NCI-H2081 (cell line): ENCODE measurements around the gene PLPPR3.
"Not testable (repeated sequence)": the region's sequence is repeated elsewhere in the genome, so short reads cannot be mapped to it uniquely, and the experiment has no call there.

Source experiments
- DNase-seq, 2 experiments: peaks; one replicate each; lab custom pipeline; 2025; lab: John Stamatoyannopoulos, UW

Gene PLPPR3

DNA sequence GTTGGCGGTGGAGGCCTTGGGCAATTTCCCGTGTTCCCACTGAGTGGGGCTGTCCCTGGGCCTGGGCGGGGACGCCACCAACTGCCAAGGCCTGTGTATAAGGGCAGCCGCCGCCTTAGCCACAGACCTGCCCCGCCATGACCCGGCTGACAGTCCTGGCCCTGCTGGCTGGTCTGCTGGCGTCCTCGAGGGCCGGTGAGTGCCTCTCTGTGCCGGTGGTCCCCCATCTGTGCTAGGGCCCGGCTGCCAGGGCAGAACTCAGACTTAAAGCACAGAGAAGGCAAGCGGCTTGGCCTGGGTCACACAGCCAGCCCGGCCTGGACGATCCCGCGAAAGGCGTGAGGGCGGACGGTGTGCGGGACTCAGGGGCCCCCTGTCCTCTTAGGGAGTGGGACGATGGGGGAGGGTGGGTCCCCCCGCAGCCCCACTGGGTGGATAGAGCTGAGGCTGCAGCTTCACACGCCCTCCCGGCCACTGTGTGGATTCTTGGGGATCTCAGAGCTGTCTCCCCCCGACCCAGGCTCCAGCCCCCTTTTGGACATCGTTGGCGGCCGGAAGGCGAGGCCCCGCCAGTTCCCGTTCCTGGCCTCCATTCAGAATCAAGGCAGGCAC is 6.1 kb upstream of the PLPPR3 start, which contains the start of gene AZU1:
Gene AZU1, plus strand, starts transcription at position 128 of the 612 bp plus-strand sequence. Its CDS starts 10 bp downstream, at position 138.
- no peak for DNase-seq

DNA sequence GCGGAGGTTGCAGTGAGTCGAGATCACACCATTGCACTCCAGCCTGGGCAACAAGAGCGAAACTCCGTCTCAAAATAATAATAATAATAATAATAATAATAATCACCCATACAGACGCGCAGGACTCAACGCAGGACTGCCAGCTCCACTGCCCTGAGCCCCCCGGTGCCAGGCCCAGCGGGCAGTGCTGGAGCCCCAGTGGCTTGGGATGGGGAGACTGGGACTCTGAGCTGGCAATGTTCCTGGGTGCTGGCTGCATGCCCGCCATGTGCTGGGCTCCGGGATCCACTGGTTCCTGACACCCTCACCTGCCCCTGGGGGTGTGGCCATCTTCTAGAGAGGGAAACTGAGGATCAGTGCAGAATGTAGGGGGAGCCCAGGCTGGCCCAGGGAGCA is 5.6 kb upstream of the PLPPR3 start:
- DNase-seq: no peak

DNA sequence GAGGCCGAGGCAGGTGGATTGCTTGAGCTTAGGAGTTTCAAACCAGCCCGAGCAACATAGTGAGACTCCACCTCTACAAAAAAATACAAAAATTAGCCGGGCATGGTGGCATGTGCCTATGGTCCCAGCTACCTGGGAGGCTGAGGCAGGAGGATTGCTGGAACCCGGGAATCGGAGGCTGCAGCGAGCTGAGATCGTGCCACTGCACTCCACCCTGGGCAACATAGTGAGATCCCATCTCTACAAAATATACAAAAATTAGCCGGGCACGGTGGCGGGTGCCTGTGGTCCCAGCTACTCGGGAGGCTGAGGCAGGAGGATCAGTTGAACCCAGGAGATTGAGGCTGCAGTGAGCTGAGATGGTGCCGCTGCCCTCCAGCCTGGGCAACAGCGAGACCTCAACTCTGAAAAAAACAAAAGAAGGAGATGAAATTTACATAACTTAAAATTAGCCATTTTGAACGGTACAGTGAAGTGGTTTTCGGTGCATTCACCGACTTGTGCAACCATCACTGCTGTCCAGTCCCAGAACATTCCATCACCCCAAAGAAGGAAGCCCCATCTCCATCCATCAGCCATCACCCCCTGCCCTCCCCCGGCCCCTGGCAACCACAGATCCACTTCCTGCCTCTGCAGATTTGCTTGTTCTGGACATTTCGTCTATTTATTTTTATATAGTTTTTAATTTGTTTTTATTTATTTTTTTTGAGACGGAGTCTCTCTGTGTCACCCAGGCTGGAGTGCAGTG is 4.3 kb upstream of the PLPPR3 start:
- no peak for DNase-seq

DNA sequence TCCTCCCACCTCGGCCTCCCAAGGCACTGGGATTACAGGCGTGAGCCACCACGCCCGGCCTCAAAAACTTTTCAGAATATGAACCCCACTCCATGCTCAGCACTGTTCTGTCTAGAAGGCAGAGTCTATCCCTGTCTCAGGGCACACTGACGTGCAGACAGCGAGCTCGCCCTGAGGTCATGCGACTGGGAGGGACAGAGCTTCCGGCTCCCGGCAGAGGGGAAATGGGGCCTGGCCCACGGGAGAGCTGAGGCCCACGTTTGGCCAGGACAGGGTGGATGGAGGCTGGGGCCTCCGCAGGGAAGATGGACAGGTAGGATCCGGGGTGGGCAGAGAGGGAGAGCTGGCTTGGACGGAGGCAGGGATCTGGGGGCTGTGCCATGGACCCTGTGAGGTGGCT is 3.1 kb upstream of the PLPPR3 start:
- DNase-seq: no peak

DNA sequence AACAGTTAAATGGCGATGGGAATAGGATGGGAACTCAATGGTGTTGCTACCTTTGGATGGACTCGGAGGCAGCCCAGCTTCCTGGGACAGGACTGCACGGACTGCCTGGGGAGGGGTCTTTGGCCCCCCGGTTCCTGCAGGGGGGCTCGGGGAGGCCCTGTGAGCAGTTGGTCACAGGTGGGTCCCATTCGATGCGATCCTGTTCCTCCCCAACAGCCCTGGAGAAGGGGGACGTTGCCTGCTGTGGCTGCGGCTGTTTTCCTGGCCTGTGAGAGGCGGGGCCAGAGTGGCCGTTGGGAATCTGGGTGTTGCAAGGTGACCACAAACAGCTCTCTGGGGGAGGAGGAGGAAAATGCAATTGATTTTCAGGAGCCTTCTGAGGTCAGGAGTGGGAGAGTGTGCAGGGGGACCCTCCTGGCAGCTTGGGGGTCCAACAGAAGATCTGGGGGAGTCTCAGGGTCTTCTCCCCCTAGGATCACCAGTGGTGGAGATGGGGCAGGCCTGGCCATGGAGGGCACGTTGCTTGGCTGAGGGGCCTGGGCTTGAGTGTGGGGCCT is 1.9 kb upstream of the PLPPR3 start:
- no peak for DNase-seq

DNA sequence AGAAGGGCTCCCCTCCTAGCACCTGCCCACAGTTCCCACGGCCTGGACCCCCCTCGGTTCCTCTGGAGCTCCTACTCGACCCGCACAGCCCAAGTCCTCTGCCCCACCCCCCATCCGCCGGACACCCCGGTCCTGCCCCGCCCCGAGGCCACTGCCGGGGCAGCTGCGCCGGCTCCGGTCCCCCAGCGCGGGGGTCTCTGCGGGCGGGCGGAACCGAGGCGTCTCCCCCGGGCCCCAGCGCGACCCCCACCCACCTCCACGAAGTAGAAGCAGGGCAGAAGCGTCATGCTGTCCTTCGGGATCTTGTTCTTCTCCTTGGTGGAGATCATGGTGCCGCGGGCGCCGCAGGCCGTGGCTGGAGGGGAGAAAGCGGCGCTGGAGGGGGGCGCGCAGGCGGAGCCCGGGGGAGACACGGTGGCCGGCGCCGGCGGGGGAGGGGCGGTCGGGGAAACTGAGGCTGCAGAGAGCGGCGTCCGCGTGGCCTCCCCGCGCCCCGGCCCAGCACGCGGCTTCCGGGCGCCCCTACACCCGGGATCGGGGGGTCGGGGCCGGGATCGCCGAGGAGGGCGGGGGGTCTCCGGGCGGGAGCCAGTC is 427 bp downstream of the PLPPR3 start:
- no peak for DNase-seq

DNA sequence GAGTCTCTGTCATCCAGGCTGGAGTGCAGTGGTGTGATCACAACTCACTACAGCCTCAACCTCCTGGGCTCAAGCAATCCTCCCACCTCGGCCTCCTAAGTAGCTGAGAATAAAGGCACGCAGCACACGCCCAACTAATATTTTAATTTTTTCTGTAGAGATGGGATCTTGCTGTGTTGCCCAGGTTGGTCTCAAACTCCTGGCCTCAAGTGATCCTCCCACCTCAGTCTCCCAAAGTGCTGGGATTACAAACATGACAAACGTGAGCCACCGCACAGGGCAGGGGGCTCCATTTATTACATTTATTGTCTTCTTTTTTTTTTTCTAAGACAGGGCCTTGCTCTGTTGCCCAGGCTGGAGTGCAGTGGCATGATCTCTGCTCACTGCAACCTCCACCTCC is 1.5 kb downstream of the PLPPR3 start:
- not testable (repeated sequence) for DNase-seq

DNA sequence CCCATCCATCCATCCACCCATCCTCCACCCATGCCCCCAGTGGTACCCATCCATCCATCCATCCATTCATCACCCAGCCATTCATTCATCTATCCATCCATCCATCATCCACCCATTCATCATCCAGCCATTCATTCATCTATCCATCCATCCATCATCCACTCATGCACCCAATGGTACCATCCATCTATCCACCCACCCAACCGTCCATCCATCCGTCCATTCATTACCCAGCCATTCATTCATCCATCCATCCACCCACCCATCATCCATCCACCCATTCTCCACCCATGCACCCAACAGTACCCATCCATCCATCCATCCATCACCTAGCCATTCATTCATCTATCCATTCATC is 5.3 kb downstream of the PLPPR3 start:
- DNase-seq: no peak

DNA sequence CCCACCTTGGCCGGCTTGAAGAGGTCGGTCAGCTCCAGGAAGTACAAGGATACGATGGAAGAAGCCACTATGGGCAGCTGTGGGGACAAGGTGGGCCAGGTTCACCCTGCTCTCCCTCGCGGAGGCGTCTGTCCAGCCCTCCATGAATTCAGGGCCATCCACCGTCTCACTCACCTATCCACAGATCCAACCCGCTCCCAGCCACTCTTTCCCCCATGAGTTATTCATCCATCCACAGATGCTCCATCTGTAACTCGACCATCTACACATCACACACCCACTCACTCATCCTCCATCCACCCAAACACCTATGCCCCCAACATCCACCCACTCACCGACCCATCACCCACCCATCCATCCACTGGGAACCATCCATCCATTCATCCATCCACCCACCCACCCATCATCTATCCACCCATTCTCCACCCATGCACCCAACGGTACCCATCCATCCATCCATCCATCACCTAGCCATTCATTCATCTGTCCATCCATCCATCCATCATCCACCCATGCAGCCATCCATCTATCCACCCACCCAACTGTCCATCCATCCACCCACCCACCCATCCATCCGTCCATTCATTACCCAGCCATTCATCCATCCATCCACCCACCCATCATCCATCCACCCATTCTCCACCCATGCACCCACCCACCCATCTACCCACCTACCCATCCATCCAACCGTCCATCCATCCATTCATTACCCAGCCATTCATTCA is 5.8 kb downstream of the PLPPR3 start:
- no peak for DNase-seq

DNA sequence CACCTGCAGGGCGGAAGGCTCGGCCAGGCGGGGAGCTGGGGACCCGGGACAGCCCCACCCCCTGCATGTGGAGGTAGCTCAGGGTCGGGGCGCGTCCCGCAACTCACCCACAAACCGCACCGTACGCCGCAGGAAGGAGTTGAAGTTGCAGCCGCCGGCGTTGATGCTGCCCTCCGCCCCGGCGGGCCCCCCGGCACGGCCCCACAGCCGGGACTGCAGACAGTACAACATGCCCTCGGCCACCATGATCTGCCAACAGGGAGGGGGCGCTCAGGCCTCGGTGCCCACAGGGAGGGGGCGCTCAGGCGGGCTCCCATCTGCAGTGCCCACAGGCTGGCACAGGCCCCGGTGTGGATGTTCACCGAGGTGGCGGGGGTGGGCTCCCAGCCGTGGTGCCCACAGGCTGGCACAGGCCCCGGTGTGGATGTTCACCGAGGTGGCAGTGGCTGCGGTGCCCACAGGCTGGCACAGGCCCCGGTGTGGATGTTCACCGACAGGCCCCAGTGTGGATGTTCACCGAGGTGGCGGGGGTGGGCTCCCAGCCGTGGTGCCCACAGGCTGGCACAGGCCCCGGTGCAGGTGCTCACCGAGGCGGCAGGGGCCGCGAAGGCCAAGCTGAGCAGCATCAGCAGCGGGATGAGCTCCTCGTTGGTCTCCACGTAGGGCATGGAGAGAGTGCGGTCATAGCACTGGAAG is 6.5 kb downstream of the PLPPR3 start:
- DNase-seq: no peak

DNA sequence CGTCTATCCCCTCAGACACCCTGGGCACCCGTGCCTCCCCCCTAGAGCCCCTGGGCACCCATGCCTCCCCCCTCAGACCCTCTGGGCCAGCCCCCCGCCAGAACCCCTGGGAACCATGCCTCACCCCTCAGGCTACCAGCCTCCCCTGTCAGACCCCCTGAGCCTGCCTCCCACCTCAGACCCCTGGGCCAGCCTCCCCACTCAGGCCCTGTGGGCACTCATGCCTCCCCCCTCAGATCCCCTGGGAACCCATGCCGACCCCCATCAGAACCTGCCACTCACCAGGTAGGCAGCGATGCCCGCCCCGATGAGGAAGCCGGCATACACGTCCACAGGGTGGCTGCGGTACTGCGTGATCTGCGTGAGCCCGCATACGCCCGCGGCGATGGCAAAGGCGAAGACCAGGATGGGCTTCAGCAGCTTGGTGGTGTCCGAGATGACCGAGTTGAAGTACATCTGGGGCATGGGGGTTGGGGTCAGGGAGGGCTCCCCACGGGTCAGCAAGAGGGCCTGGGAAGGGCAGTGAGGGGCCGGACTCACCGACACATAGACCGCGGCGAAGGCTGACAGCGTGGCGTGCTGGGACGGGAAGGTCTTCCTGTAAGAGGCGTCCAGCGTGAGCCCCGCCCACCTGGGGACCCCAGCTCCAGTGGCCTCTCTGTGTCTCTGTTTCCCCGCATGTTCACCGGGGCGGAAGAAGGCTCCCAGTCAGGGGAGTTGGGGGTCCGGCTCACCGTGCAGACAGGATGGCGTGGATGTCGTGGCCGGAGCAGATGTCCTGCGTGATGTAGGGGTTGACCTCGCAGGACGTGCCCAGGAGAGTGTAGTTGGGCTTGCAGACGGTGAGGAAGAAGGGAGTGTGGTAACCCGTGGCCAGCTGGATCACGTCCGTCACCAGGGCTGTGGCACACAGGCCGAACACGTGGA is 7.3 kb downstream of the PLPPR3 start:
- DNase-seq: no peak

DNA sequence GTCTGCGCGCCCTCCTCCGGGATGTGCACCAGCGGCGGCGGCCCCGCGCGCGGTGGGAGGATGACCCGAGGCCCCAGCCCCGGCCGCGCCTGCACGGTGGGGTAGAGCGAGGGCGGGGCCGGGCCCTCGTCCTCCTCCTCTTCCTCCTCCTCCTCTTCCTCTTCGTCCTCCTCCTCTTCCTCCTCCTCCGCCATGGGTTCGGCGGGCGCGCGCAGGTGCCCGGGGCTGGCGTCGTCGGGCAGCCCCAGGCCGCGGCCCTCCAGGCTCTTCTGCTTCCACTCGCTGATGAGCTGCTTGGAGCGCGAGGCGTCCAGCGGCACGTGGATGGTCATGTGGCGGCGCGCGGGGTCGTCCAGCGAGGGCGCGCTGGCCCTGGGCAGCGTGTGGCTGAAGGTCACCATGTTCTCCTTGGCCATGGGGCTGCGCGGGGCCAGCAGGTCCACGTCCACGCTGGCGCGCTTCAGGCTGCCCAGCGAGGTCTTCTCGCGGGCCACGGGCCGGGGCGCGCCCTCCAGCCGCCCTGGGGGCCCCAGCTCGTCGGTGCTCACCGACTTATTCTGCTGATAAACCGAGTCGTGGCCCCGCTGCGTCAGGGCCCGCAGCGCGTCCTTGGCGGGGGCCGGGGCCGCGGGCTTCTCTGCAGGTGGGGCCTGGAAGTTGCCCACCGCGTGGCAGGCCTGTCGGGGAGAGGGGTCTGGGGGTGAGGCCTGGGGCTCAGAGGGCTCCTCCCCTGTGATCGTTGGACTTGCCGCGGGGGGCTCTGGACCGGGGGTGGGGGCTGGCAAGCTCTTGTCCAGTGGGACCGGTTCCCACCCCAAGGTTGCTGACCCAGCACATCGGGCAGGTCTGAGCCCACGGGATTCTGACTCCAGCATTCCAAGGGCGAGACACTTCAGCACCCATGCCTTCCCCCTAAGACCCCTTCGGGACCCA is 8.3 kb downstream of the PLPPR3 start:
- no peak for DNase-seq

DNA sequence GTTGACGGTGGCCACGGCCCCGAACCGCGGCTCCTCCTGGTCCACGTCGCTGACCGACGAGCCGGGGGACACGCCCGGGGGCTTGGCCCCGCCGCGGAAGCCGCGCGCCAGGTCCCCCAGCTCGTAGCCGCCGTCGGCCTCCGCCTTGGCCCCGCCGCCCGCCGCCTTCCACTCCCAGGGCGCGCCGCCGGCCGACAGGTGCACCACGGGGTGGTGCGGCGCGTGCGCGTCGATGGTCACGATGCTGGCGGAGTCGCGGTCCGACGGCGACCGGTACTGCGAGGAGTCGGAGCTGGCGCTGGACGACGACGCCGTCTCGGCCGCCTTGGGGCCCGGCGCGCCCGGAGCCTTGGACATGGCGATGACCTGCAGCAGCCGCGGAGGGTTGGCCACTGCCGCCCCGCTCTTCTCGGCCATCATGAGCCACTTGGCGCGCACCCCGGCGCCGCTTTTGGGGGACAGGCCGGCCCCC is 9.0 kb downstream of the PLPPR3 start:
- no peak for DNase-seq

DNA sequence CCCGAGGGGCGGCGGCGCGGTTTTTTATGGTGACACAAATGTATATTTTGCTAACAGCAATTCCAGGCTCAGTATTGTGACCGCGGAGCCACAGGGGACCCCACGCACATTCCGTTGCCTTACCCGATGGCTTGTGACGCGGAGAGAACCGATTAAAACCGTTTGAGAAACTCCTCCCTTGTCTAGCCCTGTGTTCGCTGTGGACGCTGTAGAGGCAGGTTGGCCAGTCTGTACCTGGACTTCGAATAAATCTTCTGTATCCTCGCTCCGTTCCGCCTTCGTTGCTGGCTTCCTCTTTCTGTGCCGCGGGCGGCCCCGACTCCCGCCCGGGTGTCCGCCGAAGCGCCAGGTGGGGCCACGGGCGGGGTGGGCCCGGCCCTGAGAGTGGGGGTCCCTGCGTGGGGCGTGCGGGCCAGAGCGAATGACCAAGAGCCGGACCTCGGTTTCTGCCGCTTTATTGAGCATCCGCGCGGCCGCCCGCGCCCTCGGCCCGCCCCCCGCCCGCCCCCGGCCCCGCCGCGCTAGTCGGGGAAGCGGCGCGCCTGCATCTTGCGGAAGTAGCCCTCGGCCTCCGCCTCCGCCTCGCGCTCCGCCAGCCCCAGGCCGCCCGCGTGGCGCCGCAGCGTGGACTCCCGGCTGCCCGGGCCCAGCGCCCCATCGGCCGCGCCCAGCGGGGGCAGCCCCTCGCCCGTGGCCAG is 9.6 kb downstream of the PLPPR3 start:
- no peak for DNase-seq

DNA sequence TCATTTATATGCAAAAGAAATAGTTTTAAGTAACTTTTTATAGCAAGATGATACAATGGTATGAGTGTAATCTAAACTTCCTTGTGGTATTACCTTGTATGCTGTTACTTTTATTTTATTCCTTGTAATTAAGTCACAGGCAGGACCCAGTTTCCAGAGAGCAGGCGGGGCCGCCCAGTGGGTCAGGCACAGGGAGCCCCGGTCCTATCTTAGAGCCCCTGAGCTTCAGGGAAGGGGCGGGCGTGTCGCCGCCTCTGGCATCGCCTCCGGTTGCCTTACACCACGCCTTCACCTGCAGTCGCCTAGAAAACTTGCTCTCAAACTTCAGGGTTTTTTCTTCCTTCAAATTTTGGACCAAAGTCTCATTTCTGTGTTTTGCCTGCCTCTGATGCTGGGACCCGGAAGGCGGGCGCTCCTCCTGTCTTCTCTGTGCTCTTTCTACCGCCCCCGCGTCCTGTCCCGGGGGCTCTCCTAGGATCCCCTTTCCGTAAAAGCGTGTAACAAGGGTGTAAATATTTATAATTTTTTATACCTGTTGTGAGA is 10.2 kb downstream of the PLPPR3 start:
- no peak for DNase-seq

DNA sequence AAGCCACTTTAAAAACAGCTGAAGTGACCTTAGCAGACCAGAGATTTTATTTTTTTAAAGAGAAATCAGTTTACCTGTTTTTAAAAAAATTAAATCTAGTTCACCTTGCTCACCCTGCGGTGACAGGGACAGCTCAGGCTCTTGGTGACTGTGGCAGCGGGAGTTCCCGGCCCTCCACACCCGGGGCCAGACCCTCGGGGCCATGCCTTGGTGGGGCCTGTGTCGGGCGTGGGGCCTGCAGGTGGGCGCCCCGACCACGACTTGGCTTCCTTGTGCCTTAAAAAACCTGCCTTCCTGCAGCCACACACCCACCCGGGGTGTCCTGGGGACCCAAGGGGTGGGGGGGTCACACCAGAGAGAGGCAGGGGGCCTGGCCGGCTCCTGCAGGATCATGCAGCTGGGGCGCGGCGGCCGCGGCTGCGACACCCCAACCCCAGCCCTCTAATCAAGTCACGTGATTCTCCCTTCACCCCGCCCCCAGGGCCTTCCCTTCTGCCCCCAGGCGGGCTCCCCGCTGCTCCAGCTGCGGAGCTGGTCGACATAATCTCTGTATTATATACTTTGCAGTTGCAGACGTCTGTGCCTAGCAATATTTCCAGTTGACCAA is 10.8 kb downstream of the PLPPR3 start:
- no peak for DNase-seq

DNA sequence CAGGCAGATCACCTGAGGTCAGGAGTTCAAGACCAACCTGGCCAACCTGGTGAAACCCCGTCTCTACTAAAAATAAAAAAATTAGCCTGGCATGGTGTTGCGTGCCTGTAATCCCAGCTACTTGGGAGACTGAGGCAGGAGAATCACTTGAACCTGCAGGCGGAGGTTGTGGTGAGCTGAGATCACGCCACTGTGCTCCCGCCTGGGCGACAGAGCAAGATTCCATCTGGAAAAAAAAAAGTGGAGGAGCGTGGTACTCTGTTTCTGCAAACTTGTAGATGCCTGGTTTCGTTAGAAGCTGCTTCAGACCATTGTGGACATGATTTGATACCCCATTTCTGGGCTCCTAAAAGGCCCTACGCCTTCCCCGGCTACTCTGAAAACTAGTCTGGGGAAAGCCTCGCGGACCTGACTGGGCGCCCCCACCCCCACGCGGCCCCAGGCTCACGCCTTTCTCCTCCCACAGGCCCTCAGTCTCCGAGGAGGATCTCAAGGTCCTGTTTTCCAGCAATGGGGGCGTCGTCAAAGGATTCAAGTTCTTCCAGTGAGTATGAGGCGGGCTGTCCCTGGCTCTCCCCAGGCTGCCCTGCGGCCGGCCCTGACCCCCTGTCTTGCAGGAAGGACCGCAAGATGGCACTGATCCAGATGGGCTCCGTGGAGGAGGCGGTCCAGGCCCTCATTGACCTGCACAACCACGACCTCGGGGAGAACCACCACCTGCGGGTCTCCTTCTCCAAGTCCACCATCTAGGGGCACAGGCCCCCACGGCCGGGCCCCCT is 11.5 kb downstream of the PLPPR3 start:
- no peak for DNase-seq
